SK-N-MC (cell line): ENCODE measurements around the gene SCRN2.

Experiments used
- EZH2 ChIP-seq: fragments of 200-600 bp; sonication (generic); IDR thresholded peaks from one replicate; pipeline ENCODE4 v1.6.1; 2017; ENCODE audit warnings: antibody characterized with exemption
- POLR2AphosphoS5 ChIP-seq: IDR thresholded peaks from 2 replicates; pipeline ENCODE4 v1.6.1; 2012; ENCODE audit warnings: mild to moderate bottlenecking, low read depth, low read length, borderline replicate concordance

GRCh38 chr17:47847341-47848197 is 6.5 kb upstream of the SCRN2 start:
- TF ChIP-seq EZH2: no peak
- TF ChIP-seq POLR2AphosphoS5: no peak
